Measurements from ENCODE around the gene SIM1.

The SIM1 gene

GRCh38 chr6:100464903-100465700, at the start of gene SIM1:
Gene SIM1, minus strand, starts transcription at chr6:100464921. Its CDS starts 1,453 bp downstream, at chr6:100463468.
- ATAC-seq, result no peak
- Mint-ChIP-seq H3K9me3 (peaks cover 2% of the 10 kb centered on the region), H3K27ac (no peak within 1 kb of the TSS), H3K4me3 (no peak within 1 kb of the TSS), H3K36me3 (no peaks in the 10 kb centered on the region), H3K27me3 (peaks cover 16% of the 10 kb centered on the region), H3K4me1 (peaks cover 31% of the 10 kb centered on the region)

DNA sequence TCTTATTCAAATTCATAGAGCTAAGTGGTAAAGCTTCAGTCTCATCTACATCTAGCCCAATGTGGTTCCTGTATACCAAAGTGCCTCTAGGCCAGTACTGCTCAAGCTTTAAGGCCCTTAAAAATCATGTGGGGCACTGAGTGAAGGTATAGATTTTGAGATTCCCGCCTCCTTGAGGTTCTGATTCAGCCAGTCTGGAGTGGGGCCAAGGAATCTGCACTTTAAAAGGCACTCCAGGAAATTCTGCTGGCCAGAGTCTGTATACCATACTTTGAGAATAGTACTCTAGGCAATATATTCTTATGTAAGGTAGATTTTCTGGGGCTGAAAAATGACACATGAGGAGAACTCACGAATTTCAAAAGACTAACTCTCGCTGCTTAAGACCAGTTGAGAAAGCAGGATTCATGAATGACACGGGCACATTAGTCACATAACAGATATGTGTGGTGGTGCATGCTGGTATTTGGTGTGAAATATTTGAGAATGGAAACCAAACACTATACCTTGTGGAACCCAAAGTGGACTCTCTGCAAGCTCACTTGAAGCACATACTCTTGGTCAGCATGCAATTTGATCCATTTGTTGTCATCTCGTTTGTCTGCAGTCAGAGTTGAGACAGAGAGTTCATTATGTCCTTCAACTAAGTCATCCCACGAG, 47.6 kb upstream of the SIM1 start:
- H3K4me1 Mint-ChIP-seq, result no peaks in the 10 kb centered on the region
- no peaks in the 10 kb centered on the region for H3K27me3 Mint-ChIP-seq
- no peak for ATAC-seq
- H3K36me3 Mint-ChIP-seq, result peaks cover 57% of the 10 kb centered on the region
- H3K9me3 Mint-ChIP-seq, result no peaks in the 10 kb centered on the region
- H3K27ac Mint-ChIP-seq, result no peak overlapping the region
- no peak overlapping the region for H3K4me3 Mint-ChIP-seq

DNA sequence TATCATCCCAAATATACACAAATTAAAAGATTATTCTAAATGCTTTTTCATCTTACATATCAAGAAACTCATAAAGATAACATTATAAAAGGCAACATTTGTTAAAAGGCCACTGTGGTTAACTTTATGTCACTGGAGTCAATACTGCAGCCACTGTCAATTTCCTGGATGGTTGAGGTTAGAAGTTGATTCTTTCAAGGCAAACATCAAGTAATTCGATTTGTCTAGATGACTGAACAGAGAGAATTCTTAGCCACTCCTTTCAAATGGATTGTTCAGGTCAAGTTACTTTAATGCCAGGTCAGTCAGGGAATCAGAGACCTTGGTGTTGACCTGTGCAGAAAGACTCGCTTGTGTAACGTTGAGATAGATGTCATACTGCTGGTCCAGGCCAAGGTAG, 44.4 kb upstream of the SIM1 start:
- no peak overlapping the region for H3K4me3 Mint-ChIP-seq
- no peak overlapping the region for H3K27ac Mint-ChIP-seq
- peaks cover 42% of the 10 kb centered on the region for H3K36me3 Mint-ChIP-seq
- H3K27me3 Mint-ChIP-seq, result no peaks in the 10 kb centered on the region
- no peaks in the 10 kb centered on the region for H3K9me3 Mint-ChIP-seq
- H3K4me1 Mint-ChIP-seq, result no peaks in the 10 kb centered on the region
- no peak for ATAC-seq

DNA sequence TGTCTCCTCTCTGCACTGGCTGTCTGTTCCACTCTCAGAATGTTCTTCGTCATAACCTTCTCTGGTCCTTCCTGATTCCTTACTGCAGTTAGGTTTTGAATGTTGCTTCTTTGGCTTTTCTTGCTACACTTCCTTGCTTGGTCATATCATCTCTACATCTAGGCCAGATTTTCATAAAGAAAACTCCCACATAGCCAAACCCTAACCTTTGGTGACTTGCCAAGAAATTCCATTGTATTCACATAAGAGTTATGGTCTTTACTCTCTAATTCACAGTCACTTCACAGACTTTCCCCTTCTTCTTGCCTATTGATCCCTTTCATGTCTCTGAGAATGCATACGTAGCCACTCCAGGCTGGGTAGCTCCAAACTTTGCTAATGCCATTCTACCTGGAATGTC, 41.9 kb upstream of the SIM1 start:
- Mint-ChIP-seq H3K9me3 (no peaks in the 10 kb centered on the region), H3K4me1 (no peaks in the 10 kb centered on the region), H3K36me3 (peaks cover 27% of the 10 kb centered on the region), H3K27ac (no peak overlapping the region), H3K4me3 (no peak overlapping the region), H3K27me3 (no peaks in the 10 kb centered on the region)
- ATAC-seq, result no peak

GRCh38 chr6:100504786-100505737, 40.3 kb upstream of the SIM1 start:
- Mint-ChIP-seq H3K36me3 (peaks cover 11% of the 10 kb centered on the region), H3K4me3 (no peak overlapping the region), H3K9me3 (no peaks in the 10 kb centered on the region), H3K27me3 (no peaks in the 10 kb centered on the region), H3K4me1 (no peaks in the 10 kb centered on the region), H3K27ac (no peak overlapping the region)
- peak; percentile 24 for ATAC-seq

DNA sequence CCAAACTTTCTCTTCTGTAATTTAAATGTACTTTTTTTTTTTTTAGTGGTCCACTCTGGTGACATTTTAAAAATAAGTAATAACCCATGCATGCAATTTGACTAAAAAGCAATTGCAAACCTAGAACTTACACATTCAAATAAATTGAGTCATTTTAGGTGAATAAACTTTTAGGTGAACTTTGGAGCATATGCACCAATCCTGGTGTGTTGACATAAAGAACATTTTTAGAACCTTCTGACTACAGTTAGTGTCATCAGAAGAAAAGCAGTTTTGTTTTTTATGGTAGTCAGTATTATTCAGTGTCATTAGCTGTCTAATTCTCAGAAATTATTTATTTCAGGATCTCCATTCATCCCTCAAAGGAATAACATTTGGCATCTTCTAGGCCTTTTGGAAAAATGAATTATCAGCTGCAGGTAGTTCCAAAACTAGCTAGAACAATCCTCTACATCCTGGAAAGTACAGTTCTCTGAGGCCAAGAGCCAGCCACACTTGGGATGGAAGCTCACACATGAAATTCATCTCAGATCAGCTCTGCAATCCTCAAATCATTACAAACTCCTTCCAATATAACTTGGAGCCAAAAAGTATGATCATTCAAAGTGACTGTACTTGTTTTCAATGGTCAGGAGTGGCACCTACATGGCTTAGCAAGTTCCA, 38.5 kb upstream of the SIM1 start:
- Mint-ChIP-seq H3K4me3 (no peak overlapping the region), H3K27ac (no peak overlapping the region), H3K36me3 (no peaks in the 10 kb centered on the region), H3K27me3 (peaks cover 4% of the 10 kb centered on the region), H3K9me3 (peaks cover 7% of the 10 kb centered on the region), H3K4me1 (no peaks in the 10 kb centered on the region)
- no peak for ATAC-seq

DNA sequence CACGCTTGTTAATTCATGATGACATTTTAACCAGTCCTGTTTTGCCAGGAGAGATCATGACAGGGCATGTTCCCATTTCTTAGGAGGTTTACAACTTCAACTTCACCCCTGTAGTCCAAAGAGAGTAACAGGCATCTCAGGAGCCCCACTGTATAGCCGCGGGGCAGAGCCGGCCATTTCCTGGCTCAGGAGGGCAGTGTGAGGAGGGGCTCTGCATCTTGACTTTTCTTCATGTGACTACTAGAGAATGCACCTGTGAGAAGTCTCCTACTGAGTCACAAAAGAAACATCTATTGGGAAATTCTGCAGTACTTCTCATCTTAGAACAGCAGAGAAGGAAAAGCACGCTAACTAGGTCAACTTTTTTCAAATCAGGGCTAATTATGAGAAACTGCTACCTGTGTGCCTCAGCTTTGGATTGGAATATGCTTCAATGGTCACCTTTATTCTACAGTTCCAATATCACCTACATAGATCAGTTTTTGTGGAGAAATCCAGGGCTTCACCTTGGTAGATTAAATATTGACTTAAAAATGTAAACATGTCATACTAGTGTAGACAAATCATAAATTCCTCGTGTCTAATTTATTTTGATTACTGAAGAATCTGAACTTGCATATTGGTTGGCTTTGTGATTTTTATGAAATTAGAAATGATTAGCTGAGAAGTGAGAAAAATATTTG, 28.6 kb upstream of the SIM1 start:
- Mint-ChIP-seq H3K36me3 (no peaks in the 10 kb centered on the region), H3K27me3 (peaks cover 44% of the 10 kb centered on the region), H3K27ac (no peak overlapping the region), H3K4me3 (no peak overlapping the region), H3K4me1 (no peaks in the 10 kb centered on the region), H3K9me3 (peaks cover 8% of the 10 kb centered on the region)
- ATAC-seq, result no peak

- Mint-ChIP-seq H3K36me3 (no peaks in the 10 kb centered on the region), H3K27ac (no peak overlapping the region), H3K27me3 (peaks cover 38% of the 10 kb centered on the region), H3K4me3 (no peak overlapping the region), H3K4me1 (no peaks in the 10 kb centered on the region), H3K9me3 (peaks cover 4% of the 10 kb centered on the region)
- no peak for ATAC-seq
Measured at GRCh38 chr6:100491952-100492670, 27.4 kb upstream of the SIM1 start.

GRCh38 chr6:100490065-100490464, 25.3 kb upstream of the SIM1 start:
- no peak for ATAC-seq
- H3K36me3 Mint-ChIP-seq, result no peaks in the 10 kb centered on the region
- no peak overlapping the region for H3K4me3 Mint-ChIP-seq
- no peaks in the 10 kb centered on the region for H3K4me1 Mint-ChIP-seq
- H3K27ac Mint-ChIP-seq, result no peak overlapping the region
- H3K9me3 Mint-ChIP-seq, result no peaks in the 10 kb centered on the region
- H3K27me3 Mint-ChIP-seq, result peaks cover 38% of the 10 kb centered on the region

DNA sequence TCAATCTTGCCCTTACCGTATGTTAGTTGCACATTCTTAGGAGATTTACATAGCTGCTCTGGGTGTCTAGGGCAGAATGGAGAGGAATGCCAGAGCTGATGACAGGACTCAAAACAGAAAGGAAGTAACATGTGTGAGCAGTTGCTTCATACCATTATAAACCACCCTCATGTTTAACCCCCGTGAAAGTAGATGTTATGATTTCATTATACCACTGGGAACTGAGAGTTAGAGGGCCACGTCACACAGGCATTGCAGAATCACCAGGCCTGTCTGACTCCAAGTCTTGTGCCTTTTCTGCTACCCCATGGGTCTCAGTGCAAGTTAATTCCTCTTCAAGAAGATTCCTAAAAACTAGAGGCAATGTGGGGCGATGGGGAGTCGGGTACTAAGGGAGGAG, 23.5 kb upstream of the SIM1 start:
- no peaks in the 10 kb centered on the region for H3K36me3 Mint-ChIP-seq
- no peaks in the 10 kb centered on the region for H3K9me3 Mint-ChIP-seq
- no peak for ATAC-seq
- H3K27ac Mint-ChIP-seq, result no peak overlapping the region
- H3K4me1 Mint-ChIP-seq, result no peaks in the 10 kb centered on the region
- no peak overlapping the region for H3K4me3 Mint-ChIP-seq
- peaks cover 49% of the 10 kb centered on the region for H3K27me3 Mint-ChIP-seq

DNA sequence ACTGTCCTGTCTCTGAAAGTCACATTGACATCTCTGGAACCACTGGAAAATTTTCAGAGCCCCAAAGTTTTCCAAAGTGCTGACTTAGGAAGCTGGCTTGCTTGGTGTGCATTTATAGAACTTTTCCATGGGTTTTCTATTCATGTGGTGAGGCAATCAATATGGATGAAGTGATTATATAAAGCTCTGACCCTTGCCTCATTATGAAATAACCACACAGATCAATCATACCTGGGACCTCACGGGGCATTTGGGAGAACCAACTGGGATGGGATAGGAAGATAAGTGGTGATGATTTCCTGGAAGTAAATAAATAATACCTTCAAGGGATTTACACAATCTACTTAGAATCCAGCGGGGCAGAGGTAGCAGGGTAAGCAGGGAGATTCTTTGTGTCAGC, 22.9 kb upstream of the SIM1 start:
- no peak overlapping the region for H3K27ac Mint-ChIP-seq
- no peaks in the 10 kb centered on the region for H3K4me1 Mint-ChIP-seq
- no peaks in the 10 kb centered on the region for H3K9me3 Mint-ChIP-seq
- ATAC-seq, result no peak
- H3K4me3 Mint-ChIP-seq, result no peak overlapping the region
- no peaks in the 10 kb centered on the region for H3K36me3 Mint-ChIP-seq
- H3K27me3 Mint-ChIP-seq, result peaks cover 43% of the 10 kb centered on the region

- Mint-ChIP-seq H3K4me3 (no peak overlapping the region), H3K27ac (no peak overlapping the region), H3K27me3 (peaks cover 22% of the 10 kb centered on the region), H3K4me1 (no peaks in the 10 kb centered on the region), H3K36me3 (no peaks in the 10 kb centered on the region), H3K9me3 (no peaks in the 10 kb centered on the region)
- ATAC-seq, result no peak
Measured at GRCh38 chr6:100485268-100485667, 20.5 kb upstream of the SIM1 start.

GRCh38 chr6:100484474-100484873, 19.8 kb upstream of the SIM1 start:
- Mint-ChIP-seq H3K27me3 (peaks cover 18% of the 10 kb centered on the region), H3K4me1 (no peaks in the 10 kb centered on the region), H3K36me3 (no peaks in the 10 kb centered on the region), H3K4me3 (no peak overlapping the region), H3K27ac (no peak overlapping the region), H3K9me3 (no peaks in the 10 kb centered on the region)
- ATAC-seq, result no peak

DNA sequence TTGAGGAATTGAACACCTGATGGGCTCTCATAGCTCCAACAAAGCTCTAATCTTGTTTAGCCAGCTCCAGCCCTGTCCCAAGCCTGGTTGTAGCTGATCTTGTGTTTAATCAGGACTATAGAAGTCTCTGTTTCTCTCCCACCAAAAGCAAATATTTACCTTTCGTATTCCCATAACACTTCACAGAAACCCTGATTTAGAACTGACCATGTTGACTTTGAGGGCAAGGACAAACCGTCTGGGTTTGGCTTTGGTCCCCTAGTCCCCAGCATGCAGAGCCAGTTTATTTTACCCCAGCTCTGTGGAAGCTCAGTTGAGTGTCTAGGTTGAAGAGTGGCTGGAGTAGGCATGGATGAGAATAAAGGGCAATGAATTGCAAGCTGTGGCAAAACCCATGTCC, 18.0 kb upstream of the SIM1 start:
- ATAC-seq, result peak; percentile 21
- H3K27me3 Mint-ChIP-seq, result peaks cover 16% of the 10 kb centered on the region
- H3K4me3 Mint-ChIP-seq, result no peak overlapping the region
- no peak overlapping the region for H3K27ac Mint-ChIP-seq
- H3K36me3 Mint-ChIP-seq, result no peaks in the 10 kb centered on the region
- no peaks in the 10 kb centered on the region for H3K9me3 Mint-ChIP-seq
- no peaks in the 10 kb centered on the region for H3K4me1 Mint-ChIP-seq

All from stimulated activated memory B cell treated with anti-CD40 and anti-IgM and Interleukin-4, amounts not matched to agents 10 μg/mL and 1 μg/mL and 100 μg/mL, for 72 hours (primary cell).